Stimulated activated naive CD8-positive, alpha-beta T cell treated with anti-CD3 and anti-CD28 coated beads, Interleukin-15, amount 100 ng/mL, for 72 hours (primary cell): ENCODE data around the gene XXYLT1.
"Not testable (repeated sequence)": the region's sequence is repeated elsewhere in the genome, so short reads cannot be mapped to it uniquely, and the experiment has no call there.

ENCODE experiments used
- ATAC-seq: fragments of 150-1000 bp; cut with Tn5 transposase; 2 replicates; pipeline ENCODE4 v1.10.0; 2021; ENCODE audit warnings: mild to moderate bottlenecking, moderate library complexity
- DNase-seq, 2 donors: peaks; one replicate each; pipeline ENCODE4 v3.0.0; 2021 to 2022
- H3K27ac Mint-ChIP-seq, 2 donors: one replicate each; pipeline ENCODE4 v1.8.0; 2022; ENCODE audit warnings: mild to moderate bottlenecking in 2 of 2, mixed read lengths in 2 of 2, moderate library complexity in 2 of 2
- H3K27me3 Mint-ChIP-seq: one replicate; pipeline ENCODE4 v1.8.0; 2022; ENCODE audit warnings: mixed read lengths
- H3K4me1 Mint-ChIP-seq: one replicate; pipeline ENCODE4 v1.8.0; 2022; ENCODE audit warnings: mild to moderate bottlenecking, mixed read lengths
- H3K4me3 Mint-ChIP-seq, 2 donors: one replicate each; pipeline ENCODE4 v1.8.0; 2022; ENCODE audit warnings: mild to moderate bottlenecking in 2 of 2, mixed read lengths in 2 of 2, moderate library complexity in 1 of 2
- H3K9me3 Mint-ChIP-seq, 2 donors: one replicate each; pipeline ENCODE4 v1.8.0; 2022; ENCODE audit warnings: mixed read lengths in 2 of 2

The XXYLT1 gene

DNA sequence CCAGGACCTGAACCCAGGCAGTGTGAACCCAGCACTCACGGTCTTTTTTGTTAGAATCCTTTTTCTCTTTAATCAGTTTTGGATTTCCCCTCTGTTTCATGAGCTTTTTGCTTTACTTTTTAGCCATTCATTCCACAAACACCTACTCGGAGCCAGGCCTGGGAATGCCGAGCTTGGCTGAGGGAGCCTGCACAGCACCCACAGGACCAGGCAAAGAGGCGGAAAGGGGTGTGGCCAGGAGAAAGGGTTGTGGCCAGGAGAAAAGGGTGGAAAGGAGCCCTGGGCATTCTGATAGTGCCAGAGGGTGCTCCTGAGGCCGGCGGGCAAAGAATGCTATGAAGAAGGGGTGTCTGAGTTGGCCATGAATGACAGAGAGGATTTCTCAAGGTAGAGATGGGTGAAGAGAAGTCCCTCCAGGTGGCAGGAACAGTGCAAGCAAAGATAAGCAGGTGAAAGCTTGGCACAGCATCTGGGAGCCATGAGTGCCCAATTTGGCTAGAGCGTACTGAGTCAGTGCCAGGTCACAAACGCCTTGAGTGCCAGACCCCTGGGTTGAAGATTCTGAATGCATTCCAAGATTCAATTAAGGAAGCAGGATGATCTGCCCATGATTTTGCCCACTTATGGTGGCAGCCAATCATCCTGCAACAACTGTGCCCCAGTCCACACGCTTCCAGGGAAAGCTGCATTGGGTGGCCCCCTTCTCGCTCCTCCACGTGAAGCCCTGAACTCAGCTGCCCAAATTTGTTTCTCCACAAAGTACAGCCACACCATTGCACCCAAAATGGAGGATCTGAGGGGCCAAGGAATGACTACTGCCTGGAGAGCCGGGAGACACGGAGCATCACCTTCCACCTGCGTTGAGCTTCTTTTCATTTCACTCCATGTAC lies 157.2 kb downstream of the XXYLT1 start:
- H3K27me3 Mint-ChIP-seq, result no peaks in the 10 kb centered on the region
- no peak overlapping the region for H3K4me3 Mint-ChIP-seq
- no peaks in the 10 kb centered on the region for H3K9me3 Mint-ChIP-seq
- DNase-seq (no peak), ATAC-seq (no peak)
- H3K27ac Mint-ChIP-seq, result no peak overlapping the region
- H3K4me1 Mint-ChIP-seq, result peaks cover 10% of the 10 kb centered on the region

DNA sequence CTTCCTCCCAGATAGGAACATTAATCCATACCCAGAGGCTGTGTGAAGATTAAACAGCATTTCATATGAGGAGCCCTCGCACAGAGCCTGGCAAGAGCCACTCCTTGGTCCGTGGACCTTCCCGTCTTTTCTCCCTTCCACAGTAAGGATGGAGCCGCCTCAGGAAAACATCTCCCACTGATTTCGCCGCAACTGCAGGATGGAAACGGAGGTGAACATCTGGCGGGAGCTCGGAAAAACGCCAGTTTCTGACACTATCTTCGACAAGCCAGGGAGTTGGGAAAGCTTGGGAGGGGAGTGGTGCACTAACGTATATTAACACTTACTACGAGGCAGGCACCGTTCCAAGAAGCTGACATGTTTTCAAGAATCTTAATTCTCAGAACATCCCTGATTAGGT lies 157.9 kb downstream of the XXYLT1 start:
- H3K4me1 Mint-ChIP-seq, result peaks cover 6% of the 10 kb centered on the region
- DNase-seq (no peak), ATAC-seq (no peak)
- H3K9me3 Mint-ChIP-seq, result no peaks in the 10 kb centered on the region
- no peaks in the 10 kb centered on the region for H3K27me3 Mint-ChIP-seq
- no peak overlapping the region for H3K4me3 Mint-ChIP-seq
- no peak overlapping the region for H3K27ac Mint-ChIP-seq

DNA sequence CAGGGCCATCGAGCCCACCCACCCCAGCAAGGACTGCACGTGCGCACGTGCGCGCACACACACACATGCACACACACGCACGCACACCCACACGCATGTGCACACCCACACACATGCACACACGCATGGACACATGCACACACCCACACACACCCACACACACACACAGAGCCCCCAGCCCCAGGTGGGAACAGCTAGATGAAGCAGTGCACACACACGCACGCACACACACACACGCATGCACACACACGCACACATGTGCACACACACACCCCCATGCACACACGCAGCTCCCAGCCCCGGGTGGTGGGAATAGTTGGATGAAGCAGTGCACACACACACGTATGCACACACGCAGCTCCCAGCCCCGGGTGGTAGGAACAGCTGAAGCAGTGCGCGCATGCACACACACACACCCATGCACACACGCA lies 158.6 kb downstream of the XXYLT1 start:
- DNase-seq, result no peak
- Mint-ChIP-seq H3K9me3 (no peaks in the 10 kb centered on the region), H3K27ac (no peak overlapping the region), H3K4me3 (no peak overlapping the region), H3K27me3 (no peaks in the 10 kb centered on the region), H3K4me1 (no peaks in the 10 kb centered on the region)
- no peak for ATAC-seq

DNA sequence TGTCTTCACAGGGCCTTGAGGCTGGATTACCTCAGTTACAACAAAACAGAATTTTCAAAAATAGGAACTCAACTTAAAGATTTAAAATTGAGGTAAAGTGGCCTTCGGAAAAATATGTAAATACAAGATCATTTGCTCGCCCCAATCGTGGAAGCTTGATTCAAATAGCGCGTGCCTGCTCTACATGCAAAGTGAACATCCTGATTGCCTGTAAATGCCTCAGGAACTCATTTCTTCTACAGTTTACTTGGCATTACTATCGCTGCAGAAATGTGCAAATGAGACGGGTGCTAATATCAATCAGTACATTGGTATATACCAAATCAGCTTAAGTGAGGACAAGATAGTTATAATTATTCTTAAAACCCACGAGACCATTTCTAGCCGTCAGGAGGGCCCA lies 159.2 kb downstream of the XXYLT1 start:
- Mint-ChIP-seq H3K4me1 (no peaks in the 10 kb centered on the region), H3K9me3 (no peaks in the 10 kb centered on the region), H3K27ac (no peak overlapping the region), H3K4me3 (no peak overlapping the region), H3K27me3 (no peaks in the 10 kb centered on the region)
- ATAC-seq, result no peak
- DNase-seq, result no peak

DNA sequence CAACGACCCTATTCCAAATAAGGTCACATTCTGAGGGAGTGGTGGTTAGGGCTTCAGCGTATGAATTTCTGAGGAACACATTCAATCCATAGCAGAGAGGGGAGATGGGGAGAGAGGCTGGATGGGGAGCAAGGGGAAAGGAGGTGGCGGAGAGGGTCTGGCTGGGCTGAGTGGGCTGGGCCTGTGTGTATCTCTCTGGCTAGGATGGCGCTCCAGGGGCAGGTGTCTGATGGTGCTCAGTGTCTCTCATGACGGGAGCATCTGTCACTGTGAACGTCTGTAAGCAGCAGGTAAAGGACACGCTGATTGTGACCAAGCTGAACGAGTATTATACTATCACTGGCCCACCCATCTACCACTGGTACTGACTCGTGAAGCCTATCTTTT lies 159.6 kb downstream of the XXYLT1 start:
- H3K27ac Mint-ChIP-seq, result no peak overlapping the region
- H3K27me3 Mint-ChIP-seq, result no peaks in the 10 kb centered on the region
- H3K9me3 Mint-ChIP-seq, result no peaks in the 10 kb centered on the region
- DNase-seq, result no peak
- H3K4me1 Mint-ChIP-seq, result peaks cover 3% of the 10 kb centered on the region
- no peak for ATAC-seq
- H3K4me3 Mint-ChIP-seq, result no peak overlapping the region

DNA sequence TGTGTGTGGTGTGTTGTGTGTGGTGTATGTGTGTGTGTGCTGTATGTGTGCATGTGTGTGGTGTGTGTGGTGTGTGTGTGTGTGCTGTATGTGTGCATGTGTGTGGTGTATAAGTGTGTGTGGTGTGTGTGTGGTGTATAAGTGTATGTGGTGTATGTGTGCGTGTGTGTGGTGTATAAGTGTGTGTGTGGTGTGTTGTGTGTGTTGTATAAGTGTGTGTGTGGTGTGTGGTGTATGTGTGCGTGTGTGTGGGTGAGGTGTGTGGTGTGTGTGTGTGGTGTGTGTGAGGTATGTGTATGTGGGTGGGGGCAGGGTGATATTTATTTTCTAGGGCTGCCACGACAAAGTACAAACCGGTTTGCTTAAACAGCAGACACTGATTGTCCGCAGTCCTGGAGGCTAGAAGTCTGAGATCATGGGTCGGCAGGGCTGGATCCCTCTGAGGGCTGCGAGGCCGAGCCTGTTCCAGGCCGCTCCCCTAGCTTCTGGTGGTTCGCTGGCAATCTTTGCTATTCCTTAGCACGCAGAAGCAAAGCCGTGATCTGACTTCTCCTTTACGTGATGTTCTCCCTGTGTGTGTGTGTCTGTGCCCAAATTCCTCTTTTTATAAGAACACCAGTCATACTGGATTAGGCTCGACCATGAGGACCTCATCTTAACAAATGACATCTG lies 160.2 kb downstream of the XXYLT1 start:
- H3K9me3 Mint-ChIP-seq, result no peaks in the 10 kb centered on the region
- no peak overlapping the region for H3K4me3 Mint-ChIP-seq
- peaks cover 6% of the 10 kb centered on the region for H3K4me1 Mint-ChIP-seq
- ATAC-seq (no peak), DNase-seq (no peak)
- no peak overlapping the region for H3K27ac Mint-ChIP-seq
- no peaks in the 10 kb centered on the region for H3K27me3 Mint-ChIP-seq

DNA sequence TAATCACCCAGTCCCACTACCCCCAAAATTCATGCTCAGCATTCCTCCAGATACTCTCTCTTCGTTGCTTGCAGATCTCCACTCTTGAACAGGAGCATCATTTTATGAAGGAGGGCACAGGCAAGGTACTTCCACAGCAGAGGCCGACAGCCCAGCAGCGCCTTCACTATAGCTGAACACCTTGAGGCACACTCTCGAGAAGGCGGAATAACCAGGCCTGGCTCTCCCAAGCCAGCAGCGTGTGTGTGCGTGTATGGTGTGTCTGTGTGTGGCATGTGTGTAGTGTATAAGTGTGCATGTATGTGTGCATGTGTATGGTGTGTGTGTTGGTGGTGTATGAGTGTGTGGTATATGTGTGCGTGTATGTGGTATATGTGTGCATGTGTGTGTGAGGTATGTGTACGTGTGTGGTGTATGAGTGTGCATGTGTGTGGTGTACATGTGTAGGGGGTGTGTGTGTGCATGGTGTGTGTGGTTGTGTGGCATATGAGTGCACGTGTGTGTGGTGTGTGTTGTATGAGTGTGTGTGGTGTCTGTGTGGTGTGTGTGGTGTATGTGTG lies 161.8 kb downstream of the XXYLT1 start:
- no peak for ATAC-seq
- Mint-ChIP-seq H3K4me1 (peaks cover 6% of the 10 kb centered on the region), H3K9me3 (no peaks in the 10 kb centered on the region), H3K27ac (no peak overlapping the region), H3K4me3 (no peak overlapping the region), H3K27me3 (no peaks in the 10 kb centered on the region)
- DNase-seq, result no peak

DNA sequence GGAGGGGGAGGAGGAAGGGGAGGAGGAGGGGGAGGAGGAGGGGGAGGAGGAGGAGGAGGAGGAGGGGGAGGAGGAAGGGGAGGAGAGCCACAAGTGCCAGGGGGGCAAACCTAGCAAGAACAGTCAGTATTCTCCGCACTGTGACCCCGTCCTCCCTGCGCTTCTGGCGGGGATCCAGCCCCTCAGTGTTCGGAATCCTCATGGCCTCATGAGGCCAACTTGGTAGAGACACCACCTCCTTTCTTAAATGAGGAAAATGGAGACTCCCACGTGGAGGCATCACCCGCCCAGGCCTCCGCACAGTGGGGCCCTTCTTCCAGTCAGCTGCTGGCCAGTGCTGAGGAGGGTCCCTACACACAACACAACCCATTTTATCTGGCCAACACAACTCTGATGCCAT lies 163.4 kb downstream of the XXYLT1 start:
- Mint-ChIP-seq H3K4me3 (no peak overlapping the region), H3K4me1 (peaks cover 7% of the 10 kb centered on the region), H3K27ac (no peak overlapping the region), H3K9me3 (no peaks in the 10 kb centered on the region), H3K27me3 (no peaks in the 10 kb centered on the region)
- DNase-seq (no peak), ATAC-seq (no peak)

DNA sequence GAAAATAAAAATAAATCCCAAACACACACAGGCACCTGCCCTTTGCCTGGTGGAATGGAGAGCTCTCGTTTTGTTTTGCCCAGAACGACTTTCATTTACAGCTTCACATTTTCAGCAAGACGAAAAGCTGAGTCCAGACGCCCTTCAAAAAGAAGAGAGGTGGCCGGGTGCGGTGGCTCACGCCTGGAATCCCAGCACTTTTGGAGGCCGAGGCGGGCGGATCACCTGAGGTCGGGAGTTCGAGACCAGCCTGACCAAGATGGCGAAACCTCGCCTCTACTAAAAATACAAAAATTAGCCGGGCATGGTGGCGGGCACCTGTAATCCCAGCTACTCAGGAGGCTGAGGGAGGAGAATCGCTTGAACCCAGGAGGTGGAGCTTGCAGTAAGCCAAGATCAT lies 163.9 kb downstream of the XXYLT1 start:
- not testable (repeated sequence) for H3K27ac Mint-ChIP-seq, H3K27me3 Mint-ChIP-seq, H3K9me3 Mint-ChIP-seq, ATAC-seq, DNase-seq, H3K4me3 Mint-ChIP-seq
- peaks cover 10% of the 10 kb centered on the region for H3K4me1 Mint-ChIP-seq

DNA sequence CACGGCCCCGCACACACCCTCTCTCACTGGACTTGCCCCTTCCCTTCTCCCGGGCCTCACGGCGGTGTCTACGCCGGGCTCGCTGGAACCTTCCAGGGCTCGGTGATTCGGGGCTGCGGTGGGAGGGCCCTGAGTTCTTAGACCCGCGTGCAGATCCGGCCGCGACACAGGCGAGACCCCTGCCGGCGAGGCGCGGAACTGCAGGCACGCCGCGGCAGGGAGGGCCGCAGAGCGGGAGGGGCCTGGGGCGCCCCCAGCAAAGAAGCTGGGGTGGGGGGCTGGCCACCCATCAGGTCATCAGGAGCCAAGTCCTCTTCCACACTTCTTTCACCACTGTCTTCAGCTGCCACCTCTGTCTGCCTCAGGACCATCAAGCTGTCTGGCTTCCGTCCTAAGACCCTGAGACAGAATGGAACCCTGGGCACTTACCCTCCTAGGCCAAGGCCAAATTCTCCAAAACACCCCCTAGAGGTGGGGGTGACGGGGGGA lies 164.5 kb downstream of the XXYLT1 start:
- DNase-seq (peak; percentile 73 to 79), ATAC-seq (peak; percentile 85)
- H3K4me1 Mint-ChIP-seq, result peaks cover 11% of the 10 kb centered on the region
- H3K4me3 Mint-ChIP-seq, result peak overlapping the region; percentile 57 to 74
- H3K9me3 Mint-ChIP-seq, result no peaks in the 10 kb centered on the region
- peak overlapping the region in 1 of 2 donors; percentile 6 for H3K27ac Mint-ChIP-seq
- H3K27me3 Mint-ChIP-seq, result no peaks in the 10 kb centered on the region

DNA sequence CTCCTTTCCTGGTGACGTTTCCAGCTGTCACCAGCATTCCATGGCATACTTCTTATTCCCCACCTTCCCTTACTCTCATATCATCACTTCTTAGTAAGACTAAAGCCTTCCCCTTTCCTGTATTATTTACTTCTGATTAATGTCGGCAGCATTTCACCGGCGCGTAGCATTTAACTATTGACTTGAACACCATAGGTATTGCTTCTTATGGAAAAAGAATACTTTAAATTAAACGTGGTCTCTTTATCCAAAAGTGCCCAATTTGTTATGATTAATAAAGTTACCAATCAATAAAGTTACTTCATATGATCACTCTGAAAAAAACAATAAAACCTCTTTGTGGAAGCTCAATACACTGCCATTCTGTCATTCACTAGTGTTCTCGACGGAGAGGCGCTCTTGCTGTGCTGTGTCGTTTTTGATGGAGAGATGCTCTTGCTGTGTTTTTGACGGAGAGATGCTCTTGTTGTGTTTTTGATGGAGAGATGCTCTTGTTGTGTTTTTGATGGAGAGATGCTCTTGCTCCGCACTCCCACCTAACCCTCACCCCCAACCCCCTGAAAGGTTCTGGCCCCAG lies 165.0 kb downstream of the XXYLT1 start:
- no peaks in the 10 kb centered on the region for H3K9me3 Mint-ChIP-seq
- no peak for DNase-seq
- ATAC-seq, result no peak
- peak overlapping the region in 1 of 2 donors; percentile 6 for H3K27ac Mint-ChIP-seq
- no peaks in the 10 kb centered on the region for H3K27me3 Mint-ChIP-seq
- peaks cover 17% of the 10 kb centered on the region for H3K4me1 Mint-ChIP-seq
- peak overlapping the region; percentile 57 to 74 for H3K4me3 Mint-ChIP-seq

DNA sequence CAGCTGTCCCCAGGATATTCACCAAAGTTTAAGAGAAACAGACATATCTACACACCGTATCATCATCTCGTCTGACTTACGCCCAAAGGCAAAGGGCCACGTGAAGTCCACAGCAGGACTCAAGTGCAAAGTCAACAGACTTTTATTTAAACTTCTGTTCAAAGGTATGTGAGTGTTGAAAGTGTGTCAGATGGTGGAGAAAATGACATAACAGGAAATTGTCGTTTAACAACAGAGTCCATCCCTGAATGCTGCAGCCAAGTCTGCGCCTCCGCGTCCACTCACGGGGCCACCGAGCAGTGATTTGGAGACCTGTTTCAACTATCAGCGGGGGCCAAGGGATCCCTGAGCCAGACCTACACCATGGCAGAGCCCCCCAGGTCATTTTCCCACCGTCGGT lies 165.6 kb downstream of the XXYLT1 start:
- no peaks in the 10 kb centered on the region for H3K9me3 Mint-ChIP-seq
- H3K4me1 Mint-ChIP-seq, result peaks cover 17% of the 10 kb centered on the region
- no peaks in the 10 kb centered on the region for H3K27me3 Mint-ChIP-seq
- no peak overlapping the region for H3K4me3 Mint-ChIP-seq
- ATAC-seq, result no peak
- H3K27ac Mint-ChIP-seq, result no peak overlapping the region
- no peak for DNase-seq

DNA sequence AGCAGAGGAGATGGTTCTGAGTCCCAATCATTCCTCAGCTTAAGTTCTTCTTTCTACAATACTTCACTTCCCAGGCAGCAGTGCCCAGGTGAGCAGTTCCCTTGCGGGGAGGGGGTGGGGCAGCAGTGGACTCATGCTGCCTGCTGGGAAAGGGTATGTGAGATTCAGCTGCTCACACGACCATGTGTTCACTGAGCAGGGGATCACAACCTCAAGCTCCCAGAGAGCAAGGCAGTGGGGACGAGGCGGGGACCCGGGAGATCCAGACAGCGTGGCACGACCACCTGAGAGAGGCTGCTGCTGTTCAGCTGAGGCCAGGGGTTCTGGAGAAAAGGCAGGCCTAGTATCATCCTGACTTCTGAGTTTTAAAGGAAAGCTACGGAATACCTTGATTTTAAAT lies 166.6 kb downstream of the XXYLT1 start:
- DNase-seq (no peak), ATAC-seq (no peak)
- Mint-ChIP-seq H3K27ac (no peak overlapping the region), H3K4me1 (peaks cover 17% of the 10 kb centered on the region), H3K9me3 (no peaks in the 10 kb centered on the region), H3K4me3 (no peak overlapping the region), H3K27me3 (no peaks in the 10 kb centered on the region)

DNA sequence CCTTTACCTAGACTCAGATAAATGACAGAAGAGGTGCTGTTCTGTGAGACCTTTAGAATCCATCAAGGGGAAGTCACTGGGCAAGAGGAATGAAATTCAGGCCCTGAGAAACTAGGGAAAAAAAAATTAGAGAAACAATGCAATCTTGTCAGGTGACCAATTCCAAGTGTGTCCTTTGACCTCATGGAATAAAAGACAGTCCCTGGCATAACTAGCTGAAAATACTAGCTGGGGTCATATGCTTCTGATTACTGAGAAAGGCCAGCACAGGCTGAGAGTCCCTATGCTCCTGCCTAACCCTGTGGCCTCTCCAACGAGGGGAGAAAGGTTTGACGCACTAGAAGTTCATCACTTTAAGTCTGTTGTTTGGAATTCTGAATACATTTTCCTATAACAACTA lies 167.3 kb downstream of the XXYLT1 start:
- Mint-ChIP-seq H3K9me3 (no peaks in the 10 kb centered on the region), H3K27me3 (no peaks in the 10 kb centered on the region), H3K27ac (no peak overlapping the region), H3K4me3 (no peak overlapping the region), H3K4me1 (peaks cover 17% of the 10 kb centered on the region)
- DNase-seq (no peak), ATAC-seq (no peak)

DNA sequence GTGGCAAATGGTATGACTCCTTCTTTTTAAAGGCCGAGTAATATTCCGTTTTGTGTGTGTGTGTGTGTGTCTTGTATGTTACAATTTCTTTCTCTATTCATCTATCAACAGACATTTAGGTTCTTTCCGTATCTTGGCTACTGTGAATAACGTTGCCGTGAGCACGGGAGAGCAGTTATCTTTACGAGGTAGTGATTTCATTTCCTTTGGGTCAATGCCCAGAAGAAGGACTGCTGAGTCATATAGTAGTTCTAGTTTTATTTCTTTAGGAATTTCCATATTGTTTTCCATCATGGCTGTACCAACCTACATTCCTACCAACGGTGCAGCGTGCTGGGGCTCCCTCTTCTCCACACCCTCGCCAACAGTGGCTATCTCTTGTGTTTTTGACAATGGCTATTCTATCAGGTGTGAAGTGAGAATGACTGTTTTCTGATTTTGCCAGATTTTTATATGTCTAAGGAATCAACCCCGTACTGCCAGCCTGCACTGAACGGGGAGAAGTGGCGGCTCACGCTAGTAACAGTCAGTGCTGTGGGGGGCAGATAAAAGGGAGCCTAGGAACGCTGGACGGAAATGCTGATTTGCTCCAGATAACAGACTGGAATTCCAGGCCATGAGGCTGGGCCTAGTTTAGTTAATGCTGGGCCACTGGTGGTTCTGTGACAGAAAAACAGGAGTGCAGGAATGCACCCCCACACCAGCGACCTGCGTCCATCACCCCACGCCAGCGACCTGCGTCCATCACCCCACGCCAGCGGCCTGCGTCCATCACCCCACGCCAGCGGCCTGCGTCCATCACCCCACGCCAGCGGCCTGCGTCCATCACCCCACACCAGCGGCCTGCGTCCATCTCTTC lies 168.1 kb downstream of the XXYLT1 start:
- no peaks in the 10 kb centered on the region for H3K9me3 Mint-ChIP-seq
- ATAC-seq (no peak), DNase-seq (no peak)
- no peak overlapping the region for H3K4me3 Mint-ChIP-seq
- peaks cover 22% of the 10 kb centered on the region for H3K4me1 Mint-ChIP-seq
- H3K27ac Mint-ChIP-seq, result no peak overlapping the region
- no peaks in the 10 kb centered on the region for H3K27me3 Mint-ChIP-seq
